Measurements from ENCODE around the gene ACKR4. TPM values are rescaled to one million over a fixed set of nuclear protein-coding genes. Genes with fewer than 3 reads are reported as not detected.
"Not testable (repeated sequence)": the region's sequence is repeated elsewhere in the genome, so short reads cannot be mapped to it uniquely, and the experiment has no call there.

Gene ACKR4
- total RNA-seq, 4 donors from 2014 or later, result not detected

DNA sequence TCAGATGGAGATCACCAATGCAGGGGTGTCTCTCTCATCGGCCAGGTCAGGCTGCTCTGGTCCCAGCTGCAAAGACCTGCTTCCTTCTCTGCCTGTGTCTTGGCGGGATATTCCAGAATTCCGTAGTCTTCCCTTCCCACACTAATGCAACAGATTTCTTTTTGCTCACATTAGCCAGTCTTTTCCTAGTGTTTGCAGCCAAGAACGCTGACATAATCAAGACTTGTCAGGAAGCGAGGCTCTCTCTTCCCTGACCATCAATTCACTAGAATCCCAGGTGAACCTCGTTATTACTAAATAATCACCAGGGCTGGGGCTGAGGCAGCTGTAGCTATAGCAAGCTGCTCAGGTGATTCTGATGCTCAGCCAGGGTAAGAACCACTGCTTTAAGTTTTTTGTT lies 43.2 kb upstream of the ACKR4 start:
- Histone ChIP-seq H3K36me3 (peaks cover 0 to 7% of the 10 kb centered on the region in 2 donors), H3K4me3 (no peak overlapping the region), H3K27ac (no peak overlapping the region), H3K9me3 (no peaks in the 10 kb centered on the region), H3K27me3 (no peaks in the 10 kb centered on the region), H3K4me1 (peaks cover 3 to 6% of the 10 kb centered on the region in 2 donors)
- ATAC-seq (no peak), DNase-seq (no peak)
- TF ChIP-seq, protein P1, sequence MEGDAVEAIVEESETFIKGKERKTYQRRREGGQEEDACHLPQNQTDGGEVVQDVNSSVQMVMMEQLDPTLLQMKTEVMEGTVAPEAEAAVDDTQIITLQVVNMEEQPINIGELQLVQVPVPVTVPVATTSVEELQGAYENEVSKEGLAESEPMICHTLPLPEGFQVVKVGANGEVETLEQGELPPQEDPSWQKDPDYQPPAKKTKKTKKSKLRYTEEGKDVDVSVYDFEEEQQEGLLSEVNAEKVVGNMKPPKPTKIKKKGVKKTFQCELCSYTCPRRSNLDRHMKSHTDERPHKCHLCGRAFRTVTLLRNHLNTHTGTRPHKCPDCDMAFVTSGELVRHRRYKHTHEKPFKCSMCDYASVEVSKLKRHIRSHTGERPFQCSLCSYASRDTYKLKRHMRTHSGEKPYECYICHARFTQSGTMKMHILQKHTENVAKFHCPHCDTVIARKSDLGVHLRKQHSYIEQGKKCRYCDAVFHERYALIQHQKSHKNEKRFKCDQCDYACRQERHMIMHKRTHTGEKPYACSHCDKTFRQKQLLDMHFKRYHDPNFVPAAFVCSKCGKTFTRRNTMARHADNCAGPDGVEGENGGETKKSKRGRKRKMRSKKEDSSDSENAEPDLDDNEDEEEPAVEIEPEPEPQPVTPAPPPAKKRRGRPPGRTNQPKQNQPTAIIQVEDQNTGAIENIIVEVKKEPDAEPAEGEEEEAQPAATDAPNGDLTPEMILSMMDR (IDR thresholded peaks at IDR 0.05 in 4 of 5, conservative IDR thresholded peaks at IDR 0.05 in 1 of 5), result no peak
- no peak for TF ChIP-seq POLR2A (IDR thresholded peaks at IDR 0.05)
- intact Hi-C loops (cut with DNase I; ENCODE audit: low total_unique reads), result no loop called here
- in situ Hi-C loops (cut with MboI; ENCODE audit: low sequenced_read_pairs in 4 of 4), result no loop called here

- Histone ChIP-seq H3K4me1 (peaks cover 3 to 6% of the 10 kb centered on the region in 2 donors), H3K36me3 (peaks cover 0 to 13% of the 10 kb centered on the region in 2 donors), H3K9me3 (no peaks in the 10 kb centered on the region), H3K27ac (no peak overlapping the region), H3K4me3 (no peak overlapping the region), H3K27me3 (no peaks in the 10 kb centered on the region)
- ATAC-seq (no peak), DNase-seq (no peak)
- in situ Hi-C loops (cut with MboI; ENCODE audit: low sequenced_read_pairs in 4 of 4) (no loop called here), intact Hi-C loops (cut with DNase I; ENCODE audit: low total_unique reads) (no loop called here)
- TF ChIP-seq, protein P1 (IDR thresholded peaks at IDR 0.05 in 4 of 5, conservative IDR thresholded peaks at IDR 0.05 in 1 of 5), result no peak
- no peak for TF ChIP-seq POLR2A (IDR thresholded peaks at IDR 0.05)
Measured at GRCh38 chr3:132554437-132554836, 42.6 kb upstream of the ACKR4 start.

GRCh38 chr3:132555306-132556035 lies 41.6 kb upstream of the ACKR4 start:
- H3K27ac ChIP-seq, result no peak overlapping the region
- no peak for DNase-seq
- no peak for ATAC-seq
- TF ChIP-seq, protein P1 (IDR thresholded peaks at IDR 0.05 in 4 of 5, conservative IDR thresholded peaks at IDR 0.05 in 1 of 5), result no peak
- no peak for TF ChIP-seq POLR2A (IDR thresholded peaks at IDR 0.05)
- H3K36me3 ChIP-seq, result peaks cover 0 to 15% of the 10 kb centered on the region in 2 donors
- in situ Hi-C loops (cut with MboI; ENCODE audit: low sequenced_read_pairs in 4 of 4) (no loop called here), intact Hi-C loops (cut with DNase I; ENCODE audit: low total_unique reads) (no loop called here)
- no peak overlapping the region for H3K4me3 ChIP-seq
- peaks cover 2 to 3% of the 10 kb centered on the region in 2 donors for H3K4me1 ChIP-seq
- no peaks in the 10 kb centered on the region for H3K9me3 ChIP-seq
- no peaks in the 10 kb centered on the region for H3K27me3 ChIP-seq

DNA sequence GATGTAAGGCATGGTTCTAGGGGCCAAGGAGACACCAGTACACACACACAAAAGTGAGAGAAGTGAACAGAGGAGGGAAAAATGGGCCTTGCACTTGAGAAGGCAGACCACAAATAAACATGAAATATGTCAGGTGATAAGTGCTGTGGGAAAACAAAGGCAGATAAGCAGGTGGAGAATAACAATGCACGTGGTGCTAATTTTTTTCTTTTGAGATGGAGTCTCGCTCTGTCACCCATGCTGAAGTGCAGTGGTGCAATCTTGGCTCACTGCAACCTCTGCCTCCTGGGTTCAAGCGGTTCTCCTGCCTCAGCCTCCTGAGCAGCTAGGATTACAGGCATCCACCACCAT lies 41.1 kb upstream of the ACKR4 start:
- H3K4me1 ChIP-seq; intact Hi-C loops (cut with DNase I; ENCODE audit: low total_unique reads); DNase-seq; H3K4me3 ChIP-seq; in situ Hi-C loops (cut with MboI; ENCODE audit: low sequenced_read_pairs in 4 of 4); ATAC-seq; H3K9me3 ChIP-seq; H3K27ac ChIP-seq; H3K27me3 ChIP-seq: not testable (repeated sequence)
- H3K36me3 ChIP-seq, result peaks cover 0 to 18% of the 10 kb centered on the region in 2 donors

DNA sequence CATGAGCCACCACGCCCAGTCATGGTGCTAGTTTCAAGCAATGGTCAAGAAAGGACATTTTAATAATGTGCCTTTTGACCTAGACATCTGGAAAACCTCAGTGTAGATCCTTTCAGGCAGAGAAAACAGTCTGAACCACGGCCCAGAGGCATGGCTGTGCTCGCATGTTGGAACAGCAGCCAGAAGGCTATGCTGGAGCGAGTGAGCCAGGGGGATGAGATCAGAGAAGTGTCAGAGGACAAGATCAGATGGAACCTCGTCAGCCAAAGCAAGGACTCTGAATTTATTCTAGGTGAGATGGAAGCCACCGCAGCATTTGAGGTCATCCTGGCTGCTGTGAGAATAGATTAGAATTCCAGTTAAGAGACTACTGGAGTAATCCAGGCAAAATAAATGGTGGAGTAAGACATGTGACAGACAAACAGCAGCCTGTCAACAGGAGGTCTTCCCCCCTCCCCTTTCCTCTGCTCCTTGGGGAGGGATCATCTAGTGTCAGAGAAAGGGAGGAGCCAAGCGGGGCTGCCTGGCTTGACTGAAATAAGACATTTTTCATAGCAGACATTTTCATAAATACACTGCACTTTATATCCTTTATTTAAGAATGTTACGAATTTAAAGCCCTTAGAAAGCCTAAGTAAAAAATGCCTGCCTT lies 40.4 kb upstream of the ACKR4 start:
- peak in 1 of 2 donors; percentile 42 for DNase-seq
- ATAC-seq, result peak; percentile 54 to 56
- H3K4me3 ChIP-seq, result no peak overlapping the region
- H3K27me3 ChIP-seq, result no peaks in the 10 kb centered on the region
- H3K9me3 ChIP-seq, result no peaks in the 10 kb centered on the region
- TF ChIP-seq, protein P1 (IDR thresholded peaks at IDR 0.05 in 4 of 5, conservative IDR thresholded peaks at IDR 0.05 in 1 of 5), result no peak
- TF ChIP-seq POLR2A (IDR thresholded peaks at IDR 0.05), result no peak
- in situ Hi-C loops (cut with MboI; ENCODE audit: low sequenced_read_pairs in 4 of 4), result no loop called here
- peak overlapping the region in 2 of 4 donors; percentile 15 for H3K27ac ChIP-seq
- no peaks in the 10 kb centered on the region for H3K4me1 ChIP-seq
- intact Hi-C loops (cut with DNase I; ENCODE audit: low total_unique reads), result no loop called here
- H3K36me3 ChIP-seq, result peaks cover 0 to 24% of the 10 kb centered on the region in 2 donors

Measured in gastrocnemius medialis (tissue), 4 donors.